ENCODE results near the gene RAE1.

GRCh38 chr20:57372581-57373350, 21.7 kb downstream of the RAE1 start:
- TF ChIP-seq RAD21 (IDR thresholded peaks at IDR 0.05; ENCODE audit: low read depth) (no peak), EP300 (IDR thresholded peaks at IDR 0.05; ENCODE audit: borderline replicate concordance) (no peak), CEBPB (IDR thresholded peaks at IDR 0.05) (no peak), TAF1 (IDR thresholded peaks at IDR 0.05; ENCODE audit: low read depth) (no peak), USF1 (IDR thresholded peaks at IDR 0.05) (no peak), MAX (IDR thresholded peaks at IDR 0.05) (no peak), YY1 (IDR thresholded peaks at IDR 0.05; ENCODE audit: low read depth) (no peak)
